ENCODE data around the gene SF1. TPM values are rescaled to one million over a fixed set of nuclear protein-coding genes. Genes with fewer than 3 reads are reported as not detected.

Gene SF1
- total RNA-seq, 1 donor: 114 TPM

GRCh38 chr11:64813826-64814225 is 35.5 kb upstream of the SF1 start:
- no peak for TF ChIP-seq CTCF (IDR thresholded peaks at IDR 0.05; ENCODE audit: extremely low read depth, low read depth, low read length)
- Histone ChIP-seq H3K4me1 (ENCODE audit: insufficient read depth, low read length) (peaks cover 12% of the 10 kb centered on the region), H3K36me3 (ENCODE audit: insufficient read depth, low read length) (no peaks in the 10 kb centered on the region), H3K27ac (ENCODE audit: low read depth, low read length) (no peak overlapping the region), H4K20me1 (ENCODE audit: insufficient read depth, low read length) (no peaks in the 10 kb centered on the region), H3K9me3 (ENCODE audit: low read depth, low read length) (no peaks in the 10 kb centered on the region), H2AFZ (ENCODE audit: low read length) (no peak overlapping the region), H3K27me3 (ENCODE audit: insufficient read depth, low read length) (no peaks in the 10 kb centered on the region), H3K79me2 (ENCODE audit: insufficient read depth, low read length) (peaks cover 9% of the 10 kb centered on the region), H3K4me2 (ENCODE audit: insufficient read depth, low read length) (no peak overlapping the region), H3K4me3 (ENCODE audit: insufficient read depth, low read length) (no peak overlapping the region)
- peak; percentile 62 for DNase-seq (ENCODE audit: insufficient read length, low spot score, missing footprints)

- H3K4me3 ChIP-seq (ENCODE audit: insufficient read depth, low read length): peak overlapping the region; percentile 93
- H3K9me3 ChIP-seq (ENCODE audit: low read depth, low read length): no peaks in the 10 kb centered on the region
- H3K79me2 ChIP-seq (ENCODE audit: insufficient read depth, low read length): peaks cover 9% of the 10 kb centered on the region
- no peak for TF ChIP-seq CTCF (IDR thresholded peaks at IDR 0.05; ENCODE audit: extremely low read depth, low read depth, low read length)
- no peak for DNase-seq (ENCODE audit: insufficient read length, low spot score, missing footprints)
- no peaks in the 10 kb centered on the region for H3K27me3 ChIP-seq (ENCODE audit: insufficient read depth, low read length)
- H3K4me2 ChIP-seq (ENCODE audit: insufficient read depth, low read length): peak overlapping the region; percentile 83
- no peak overlapping the region for H3K27ac ChIP-seq (ENCODE audit: low read depth, low read length)
- peaks cover 12% of the 10 kb centered on the region for H3K4me1 ChIP-seq (ENCODE audit: insufficient read depth, low read length)
- H4K20me1 ChIP-seq (ENCODE audit: insufficient read depth, low read length): no peaks in the 10 kb centered on the region
- H3K36me3 ChIP-seq (ENCODE audit: insufficient read depth, low read length): peaks cover 18% of the 10 kb centered on the region
- peak overlapping the region; percentile 92 for H2AFZ ChIP-seq (ENCODE audit: low read length)
Observed at GRCh38 chr11:64810891-64811272, 32.5 kb upstream of the SF1 start.

GRCh38 chr11:64810271-64810890 is 32.0 kb upstream of the SF1 start, which contains the start of gene MEN1:
MEN1 (minus strand) TSS chr11:64810551; CDS start chr11:64810109, 442 bp downstream.
- peak within 1 kb of the TSS; percentile 83 for H3K4me2 ChIP-seq (ENCODE audit: insufficient read depth, low read length)
- peak within 1 kb of the TSS; percentile 33 for H3K27ac ChIP-seq (ENCODE audit: low read depth, low read length)
- peaks cover 21% of the 10 kb centered on the region for H3K36me3 ChIP-seq (ENCODE audit: insufficient read depth, low read length)
- peak within 1 kb of the TSS; percentile 92 for H2AFZ ChIP-seq (ENCODE audit: low read length)
- no peak for TF ChIP-seq CTCF (IDR thresholded peaks at IDR 0.05; ENCODE audit: extremely low read depth, low read depth, low read length)
- H4K20me1 ChIP-seq (ENCODE audit: insufficient read depth, low read length): peaks cover 1% of the 10 kb centered on the region
- H3K4me3 ChIP-seq (ENCODE audit: insufficient read depth, low read length): peak within 1 kb of the TSS; percentile 93
- peaks cover 12% of the 10 kb centered on the region for H3K4me1 ChIP-seq (ENCODE audit: insufficient read depth, low read length)
- no peaks in the 10 kb centered on the region for H3K27me3 ChIP-seq (ENCODE audit: insufficient read depth, low read length)
- H3K79me2 ChIP-seq (ENCODE audit: insufficient read depth, low read length): peaks cover 9% of the 10 kb centered on the region
- peak; percentile 100 for DNase-seq (ENCODE audit: insufficient read length, low spot score, missing footprints)
- no peaks in the 10 kb centered on the region for H3K9me3 ChIP-seq (ENCODE audit: low read depth, low read length)

DNA sequence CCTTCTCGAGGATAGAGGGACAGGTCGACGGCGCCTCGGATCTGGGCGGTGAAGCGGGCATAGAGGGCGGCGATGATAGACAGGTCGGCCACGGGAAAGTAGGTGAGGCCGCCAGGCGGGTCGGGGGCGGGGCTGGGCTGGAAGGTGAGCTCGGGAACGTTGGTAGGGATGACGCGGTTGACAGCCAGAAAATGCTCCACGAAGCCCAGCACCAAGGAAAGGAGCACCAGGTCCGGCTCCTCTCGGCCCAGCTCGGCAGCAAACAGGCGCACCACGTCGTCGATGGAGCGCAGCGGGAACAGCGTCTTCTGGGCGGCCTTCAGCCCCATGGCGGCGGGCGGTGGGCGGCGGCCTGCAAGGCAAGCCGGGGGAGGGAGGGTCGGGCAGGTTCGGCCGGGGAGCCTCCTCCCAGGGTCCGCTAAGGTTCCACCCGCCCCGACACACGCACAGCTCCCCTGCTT is 31.5 kb upstream of the SF1 start:
- H2AFZ ChIP-seq (ENCODE audit: low read length): peak overlapping the region; percentile 84
- H3K36me3 ChIP-seq (ENCODE audit: insufficient read depth, low read length): peaks cover 27% of the 10 kb centered on the region
- H3K79me2 ChIP-seq (ENCODE audit: insufficient read depth, low read length): peaks cover 9% of the 10 kb centered on the region
- DNase-seq (ENCODE audit: insufficient read length, low spot score, missing footprints): peak; percentile 90
- no peaks in the 10 kb centered on the region for H3K27me3 ChIP-seq (ENCODE audit: insufficient read depth, low read length)
- peak overlapping the region; percentile 83 for H3K4me2 ChIP-seq (ENCODE audit: insufficient read depth, low read length)
- no peak overlapping the region for H3K27ac ChIP-seq (ENCODE audit: low read depth, low read length)
- TF ChIP-seq CTCF (IDR thresholded peaks at IDR 0.05; ENCODE audit: extremely low read depth, low read depth, low read length): no peak
- peaks cover 2% of the 10 kb centered on the region for H4K20me1 ChIP-seq (ENCODE audit: insufficient read depth, low read length)
- H3K4me3 ChIP-seq (ENCODE audit: insufficient read depth, low read length): peak overlapping the region; percentile 93
- peaks cover 12% of the 10 kb centered on the region for H3K4me1 ChIP-seq (ENCODE audit: insufficient read depth, low read length)
- H3K9me3 ChIP-seq (ENCODE audit: low read depth, low read length): no peaks in the 10 kb centered on the region

All from osteoblast (primary cell).